HG02970 (cell line): ENCODE measurements around the gene RIOX2.

ENCODE experiments used
- ATAC-seq: cut with Tn5 transposase; IDR thresholded peaks from one replicate; pipeline ENCODE4 v1.9.1; 2021; ENCODE audit warnings: mild to moderate bottlenecking, moderate library complexity, moderate number of reproducible peaks; ENCODE audit not compliant: unreplicated experiment, low FRiP score

Gene RIOX2

DNA sequence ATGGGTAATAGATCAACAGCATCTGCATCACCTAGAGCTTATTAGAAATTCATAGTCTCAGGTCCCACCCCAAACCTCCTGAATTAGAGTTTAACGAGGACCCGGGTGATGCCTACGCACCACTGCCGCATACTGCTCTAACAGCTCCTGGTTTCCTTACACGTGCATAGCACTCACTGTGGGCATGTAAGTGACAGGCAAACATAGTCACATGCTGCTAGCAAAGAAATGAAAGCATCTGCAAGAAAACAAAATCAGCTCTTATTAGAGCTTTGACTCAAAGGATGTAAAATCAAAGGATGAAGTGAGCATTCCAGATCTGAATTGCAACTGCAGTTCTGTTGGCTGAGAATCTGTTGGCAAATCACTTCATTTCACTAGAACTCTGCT is 19.1 kb upstream of the RIOX2 start:
- ATAC-seq, result no peak

DNA sequence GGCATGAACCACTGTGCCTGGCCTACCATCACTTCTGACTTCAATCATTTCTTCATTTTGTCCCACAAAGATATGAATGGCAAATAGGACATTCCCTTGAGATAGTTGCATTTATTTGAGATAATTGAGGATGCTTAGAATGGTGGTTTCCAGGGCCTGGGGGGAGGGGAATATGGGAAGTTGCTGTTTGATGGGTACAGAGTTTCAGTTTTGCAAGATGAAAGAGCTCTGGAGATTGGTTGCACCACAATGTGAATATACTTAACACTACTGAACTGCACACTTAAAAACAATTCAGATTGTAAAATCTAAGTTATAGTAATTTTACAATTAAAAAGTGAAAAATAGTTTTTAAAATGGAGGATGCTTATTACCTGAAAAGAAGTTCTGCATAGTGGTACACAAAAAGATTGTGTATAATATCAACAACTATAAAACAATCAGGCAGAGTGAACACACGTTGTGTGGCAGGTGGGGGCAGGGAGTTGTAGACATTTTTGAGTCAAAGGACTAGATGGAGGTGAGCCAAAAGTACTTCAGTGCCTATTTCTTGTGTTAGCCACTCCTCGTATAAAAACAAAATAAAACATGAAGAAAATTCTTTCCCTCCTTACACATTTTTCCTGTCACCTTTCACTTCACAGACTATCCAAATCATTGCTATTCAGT is 18.5 kb upstream of the RIOX2 start:
- no peak for ATAC-seq

DNA sequence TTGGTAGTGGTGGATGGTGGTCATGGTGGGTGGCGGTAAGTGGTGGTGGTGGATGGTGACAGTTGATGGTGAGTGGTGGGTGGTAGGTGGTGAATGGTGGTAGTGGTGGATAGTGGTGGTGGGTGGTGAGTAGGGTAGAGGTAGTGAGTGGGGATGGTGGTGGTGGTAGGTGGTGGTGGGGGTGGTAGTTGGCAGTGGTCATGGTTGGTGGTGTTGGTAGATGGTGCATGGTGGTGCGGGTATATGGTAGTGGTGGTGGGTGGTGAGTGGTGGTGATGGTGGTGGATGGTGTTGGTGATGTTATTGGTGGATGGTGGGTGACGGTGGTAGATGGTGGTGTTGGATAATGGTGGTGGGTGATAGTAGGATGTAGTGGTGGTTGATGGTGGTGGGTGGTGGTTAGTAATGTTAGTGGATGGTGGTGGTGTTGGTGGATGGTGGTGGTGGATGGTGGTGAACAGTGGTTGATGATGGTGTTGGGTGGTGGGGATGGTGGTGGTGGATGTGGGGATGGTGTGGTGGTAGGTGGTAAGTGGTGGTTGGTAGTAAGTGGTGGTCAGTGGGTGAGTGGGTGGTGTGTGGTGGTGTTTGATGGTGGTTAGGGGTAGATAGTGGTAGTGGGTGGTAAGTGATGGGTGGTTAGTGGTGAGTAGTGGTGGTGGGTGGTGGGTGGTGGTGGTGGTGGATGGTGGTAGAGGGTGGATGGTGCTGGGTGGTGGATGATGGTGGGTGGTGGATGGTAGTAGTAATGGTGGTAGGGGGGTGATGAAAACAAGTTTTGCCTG is 16.7 kb upstream of the RIOX2 start:
- ATAC-seq, result no peak

DNA sequence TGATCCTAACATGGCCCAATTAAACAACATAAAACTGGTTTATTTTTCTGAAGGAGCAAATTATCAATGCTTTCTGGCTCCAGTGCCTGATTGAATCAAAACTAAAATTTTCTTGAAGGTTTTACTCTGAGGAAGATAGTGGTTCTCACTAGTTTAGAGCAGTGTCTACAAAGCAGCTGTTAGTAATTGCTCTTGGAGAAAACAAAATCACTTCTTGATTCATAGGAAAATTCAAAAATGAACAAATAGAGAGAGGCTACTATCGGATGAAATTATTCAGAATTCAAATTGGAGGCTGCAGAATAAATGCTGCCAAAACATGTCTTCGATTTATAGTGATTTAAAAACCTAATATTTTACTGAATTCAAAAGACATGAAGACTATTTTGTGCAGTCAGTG is 15.1 kb upstream of the RIOX2 start:
- ATAC-seq, result no peak

DNA sequence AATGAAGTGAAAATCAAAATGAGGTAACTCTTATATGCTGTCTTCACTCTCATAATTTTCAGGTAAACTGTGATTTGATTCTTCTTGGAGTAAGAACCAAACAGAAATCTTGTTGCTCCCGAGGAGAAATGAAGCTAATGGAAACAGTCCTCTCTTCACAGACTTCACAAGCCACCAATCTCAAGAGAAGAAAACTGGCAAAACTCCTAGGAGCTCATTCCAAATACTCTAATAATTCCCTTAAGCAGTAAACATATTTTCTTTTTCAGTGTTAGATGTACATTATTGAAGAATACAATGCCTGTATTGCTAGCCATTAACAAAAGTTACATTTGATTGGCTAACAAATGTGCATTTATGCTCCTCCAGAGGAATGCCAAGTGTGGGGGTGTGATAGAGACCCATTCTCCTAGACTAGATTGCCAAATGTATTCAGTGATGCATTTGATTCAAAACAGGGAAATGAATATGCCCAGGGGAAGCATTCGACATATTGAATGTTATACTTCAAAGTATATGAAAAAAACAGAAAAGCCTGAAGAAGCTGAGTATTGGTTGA is 11.8 kb upstream of the RIOX2 start:
- no peak for ATAC-seq

DNA sequence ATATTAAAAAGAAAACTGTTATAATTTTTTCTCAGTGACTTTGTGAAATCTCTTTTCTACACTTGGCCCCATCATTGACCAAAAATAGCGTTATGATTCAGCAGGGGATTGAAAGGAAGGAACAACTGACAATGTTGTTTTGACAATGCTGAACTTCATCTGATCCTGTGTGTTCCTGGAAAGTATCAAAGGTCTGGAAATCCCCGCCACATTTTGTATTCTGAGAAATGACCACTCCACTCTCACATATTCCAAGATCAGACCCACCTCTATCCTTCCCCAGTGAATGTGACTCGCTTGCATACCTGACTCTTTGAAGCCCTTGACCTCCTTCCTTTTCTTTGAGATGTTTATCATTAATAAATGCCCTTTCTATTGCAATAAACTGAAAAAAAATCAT is 9.7 kb upstream of the RIOX2 start:
- no peak for ATAC-seq

DNA sequence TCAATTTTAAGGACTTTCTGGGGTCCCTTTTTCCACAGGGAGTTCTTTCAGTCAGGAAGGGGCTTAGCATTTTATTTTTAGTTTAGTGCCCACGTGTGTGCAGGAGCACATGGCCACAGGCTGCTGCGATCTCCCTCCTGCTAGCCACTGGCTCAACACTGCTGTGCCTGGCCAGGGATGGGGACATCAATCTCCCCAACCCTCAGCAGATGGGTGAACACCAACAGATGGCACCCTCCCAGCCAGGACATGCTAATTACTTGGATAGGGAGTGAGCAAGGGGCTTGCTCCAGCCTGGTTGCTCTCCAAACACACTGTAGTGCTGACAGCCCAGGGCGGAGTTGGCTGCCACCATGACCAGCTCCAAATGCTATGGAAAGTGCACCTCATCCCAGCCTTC is 7.4 kb upstream of the RIOX2 start:
- no peak for ATAC-seq

DNA sequence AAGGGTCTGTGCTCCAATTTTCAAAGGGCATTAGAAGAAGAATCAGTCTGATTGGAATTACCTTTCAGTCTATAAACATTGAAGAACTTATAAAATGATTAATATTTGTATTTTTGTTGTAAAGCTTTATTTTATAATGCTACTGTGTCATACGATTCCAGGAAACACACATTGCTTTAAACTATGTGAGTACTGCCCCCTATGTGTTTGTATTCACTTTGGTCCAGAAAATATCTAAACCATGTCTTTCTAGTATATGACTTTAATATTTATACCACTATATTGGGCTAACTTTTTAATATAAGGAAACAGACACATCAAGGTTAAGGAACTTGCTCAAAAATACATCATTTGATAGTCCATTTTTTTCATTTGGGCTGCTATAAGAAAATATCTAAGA is 3.2 kb upstream of the RIOX2 start:
- ATAC-seq, result no peak

DNA sequence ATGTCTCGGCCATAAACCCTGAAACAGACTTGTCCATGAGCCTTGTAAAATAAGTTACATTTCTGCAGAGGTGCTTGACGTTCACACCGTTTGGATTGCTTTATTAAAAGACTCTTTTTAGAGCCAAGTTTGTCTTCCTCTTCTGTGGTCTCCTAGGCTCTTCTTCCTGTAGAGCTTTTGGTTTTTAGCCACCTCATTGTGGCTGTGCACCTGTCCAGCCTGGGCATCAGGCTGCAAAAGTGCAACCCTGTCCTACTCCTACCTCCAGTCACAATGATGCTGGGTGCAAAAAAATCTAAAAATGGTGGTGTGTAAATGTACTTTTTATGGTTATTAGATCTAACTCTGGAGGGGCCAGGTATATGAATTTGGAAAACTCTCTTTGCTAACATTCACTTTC is 2.8 kb upstream of the RIOX2 start:
- ATAC-seq, result no peak

DNA sequence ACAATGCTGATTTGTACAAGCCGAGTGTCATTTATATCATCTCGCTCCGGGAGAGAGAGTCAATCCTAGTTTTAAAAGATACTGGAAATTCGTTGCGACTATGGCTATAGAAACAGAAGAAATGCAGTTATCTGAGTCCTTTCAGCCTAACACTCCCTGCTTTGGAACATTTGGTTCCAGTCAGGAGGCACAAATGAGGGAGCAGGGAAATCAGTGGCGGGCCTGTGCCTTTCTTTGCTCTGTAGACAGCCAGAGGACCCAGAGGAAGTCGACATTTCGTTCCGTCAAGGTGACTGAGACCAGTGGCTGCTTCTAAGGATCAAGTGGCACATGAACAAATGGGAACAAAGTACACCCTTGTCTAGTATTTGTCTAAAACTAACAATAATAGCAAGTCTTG is 745 bp upstream of the RIOX2 start:
- no peak for ATAC-seq

DNA sequence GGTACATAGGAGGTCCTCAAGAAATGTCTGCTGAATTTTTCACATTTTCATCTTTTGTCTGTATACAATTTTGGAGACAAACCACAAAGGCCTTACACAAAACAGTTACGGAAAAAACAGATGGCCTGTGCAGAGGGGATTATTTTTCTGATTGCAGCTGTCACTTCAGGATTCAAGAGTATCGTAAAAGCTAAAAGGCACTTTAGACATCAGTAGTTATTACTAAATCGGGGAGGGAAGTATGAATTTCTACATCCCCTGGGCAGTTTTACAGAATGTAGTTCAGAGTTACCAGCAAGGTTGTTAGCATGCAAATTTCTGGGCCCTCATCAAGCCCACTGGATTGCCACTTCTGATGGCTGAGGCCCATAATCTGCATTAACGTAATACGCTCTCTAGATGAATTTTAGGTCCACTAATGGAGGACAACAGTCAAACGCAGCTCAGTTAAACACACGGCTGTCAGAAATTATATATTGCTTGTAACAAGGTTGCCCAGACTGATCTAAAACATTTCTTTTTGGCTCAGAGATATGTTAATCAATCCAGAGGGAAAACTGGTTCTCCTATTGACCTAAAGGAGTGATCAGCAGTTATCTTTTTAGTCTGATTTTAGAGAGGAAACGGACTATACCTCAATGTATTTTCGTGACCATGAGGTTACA is 1.1 kb downstream of the RIOX2 start:
- no peak for ATAC-seq

DNA sequence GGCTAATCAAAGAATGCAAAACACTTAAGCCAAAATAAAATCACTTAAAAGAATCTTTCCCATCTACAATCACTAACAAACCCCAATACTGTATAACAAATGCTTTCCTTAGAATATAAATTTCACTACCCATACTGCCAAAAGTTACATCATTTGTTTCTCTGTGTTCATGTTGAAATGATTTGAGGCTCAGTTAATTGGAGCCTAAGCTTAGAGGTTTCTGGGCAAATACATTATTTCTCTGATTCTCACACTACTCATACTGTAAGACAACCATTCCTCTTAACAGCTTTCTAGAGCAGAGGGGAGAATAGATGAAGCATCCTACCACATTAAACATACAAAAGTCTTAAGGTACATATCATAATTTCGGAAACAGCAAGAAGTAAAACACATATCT is 2.1 kb downstream of the RIOX2 start:
- no peak for ATAC-seq

DNA sequence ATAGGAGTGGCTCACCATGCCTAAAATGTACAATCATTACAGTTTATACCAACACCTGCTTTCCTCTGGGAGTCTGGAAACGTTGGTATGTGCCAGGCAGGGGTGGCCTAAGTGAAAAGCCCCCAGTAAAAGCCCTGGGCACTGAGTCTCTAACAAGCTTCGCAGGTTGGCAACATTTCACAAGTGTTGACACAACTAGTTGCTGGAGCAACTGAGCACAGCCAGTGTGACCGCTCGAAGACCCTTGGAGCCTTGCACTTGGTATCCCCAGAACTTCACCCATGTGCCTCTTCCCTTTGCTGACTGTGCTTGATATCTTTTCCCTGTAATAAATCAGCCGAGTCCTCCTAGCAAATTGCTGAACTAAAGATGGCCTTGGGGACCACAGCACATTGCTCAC is 2.7 kb downstream of the RIOX2 start:
- ATAC-seq, result no peak

DNA sequence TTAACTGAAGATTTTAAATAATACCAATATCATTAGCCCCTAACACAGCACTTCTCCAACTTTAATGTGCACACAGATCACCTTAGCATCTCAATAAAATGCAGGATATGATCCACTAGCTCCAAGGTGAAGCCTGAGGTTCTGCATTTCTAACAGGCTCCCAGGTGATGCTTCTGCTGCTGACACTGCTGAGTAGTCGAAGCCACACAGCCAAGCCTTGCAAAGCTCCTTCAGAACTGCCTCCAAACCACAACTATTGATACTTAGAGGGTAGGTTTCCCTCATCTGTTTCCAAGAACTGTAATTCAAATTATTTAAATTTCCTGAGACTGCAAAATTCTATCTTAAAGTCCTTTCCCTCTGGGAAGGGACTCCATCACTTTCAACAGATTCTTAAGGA is 3.9 kb downstream of the RIOX2 start:
- ATAC-seq, result no peak

DNA sequence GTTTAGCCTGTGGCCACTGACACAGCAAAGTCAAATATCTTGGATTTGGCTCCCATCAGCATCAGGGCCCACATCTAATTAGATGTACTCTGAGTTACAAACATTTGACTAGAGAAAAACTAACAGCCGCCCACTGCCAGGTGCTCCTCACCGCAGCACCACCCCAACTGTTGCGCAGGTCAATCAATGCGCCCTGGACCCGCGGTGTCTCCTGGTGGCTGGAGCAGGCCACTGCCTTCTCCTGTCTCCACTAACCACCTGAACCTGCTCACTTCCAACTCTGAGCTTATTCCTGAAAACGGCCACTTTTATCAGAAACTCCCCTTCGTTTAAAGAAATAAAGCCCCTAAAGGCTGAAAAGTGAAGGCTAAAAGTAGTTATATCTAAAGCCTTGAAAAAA is 4.3 kb downstream of the RIOX2 start:
- ATAC-seq, result no peak

DNA sequence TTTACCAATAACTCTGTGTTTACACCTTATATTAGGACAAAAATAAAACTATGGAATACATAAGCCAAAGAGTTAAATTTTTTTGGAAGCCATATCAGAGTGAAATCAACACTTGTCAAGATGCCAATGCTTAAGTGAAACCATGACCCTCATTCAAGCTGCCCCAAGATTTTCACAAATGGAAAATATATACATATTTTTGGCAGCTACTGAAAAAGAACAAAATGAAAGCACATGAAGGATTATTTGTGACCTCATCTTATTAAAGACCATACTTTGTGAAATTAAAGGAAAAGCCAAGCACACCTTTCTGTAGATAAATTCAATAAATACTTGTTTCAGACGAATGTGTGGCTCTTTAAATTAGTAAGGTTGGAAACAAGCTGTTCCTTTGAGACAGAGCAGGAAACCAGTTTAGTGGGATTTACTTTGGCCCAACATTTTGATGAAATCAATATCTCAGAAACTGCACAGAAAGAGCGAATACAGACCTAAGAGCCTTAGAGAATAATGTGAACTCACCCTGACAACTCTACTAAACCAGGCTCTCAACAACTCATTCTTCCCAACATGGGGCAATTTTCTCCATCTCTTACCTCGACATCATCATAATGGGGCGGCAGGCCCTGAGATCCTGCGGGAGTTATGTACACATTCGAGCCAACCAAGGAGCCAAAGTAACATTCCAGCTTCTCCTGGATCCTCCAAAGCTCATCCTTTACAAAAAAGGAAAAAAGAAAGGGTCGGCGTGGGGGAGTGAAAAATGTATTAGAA is 11.1 kb downstream of the RIOX2 start:
- ATAC-seq, result no peak

DNA sequence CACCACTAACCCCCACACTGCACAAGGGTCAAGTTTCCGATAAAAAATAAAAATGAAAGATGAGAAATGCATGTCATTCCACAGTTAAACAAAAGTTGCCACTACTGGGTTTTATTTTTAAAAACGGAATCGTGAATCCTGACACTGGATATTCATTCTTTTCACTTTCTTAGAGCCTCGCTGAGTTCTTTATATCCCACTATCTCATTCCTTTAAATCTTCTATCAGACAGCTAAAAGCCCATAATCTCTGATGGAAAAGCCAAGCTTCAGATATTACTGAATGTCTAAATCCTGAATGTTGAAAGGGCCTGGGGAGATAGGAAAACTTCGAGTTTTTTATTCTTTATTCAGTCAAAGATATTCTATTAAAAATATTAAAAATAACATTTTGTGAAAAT is 11.7 kb downstream of the RIOX2 start:
- no peak for ATAC-seq

DNA sequence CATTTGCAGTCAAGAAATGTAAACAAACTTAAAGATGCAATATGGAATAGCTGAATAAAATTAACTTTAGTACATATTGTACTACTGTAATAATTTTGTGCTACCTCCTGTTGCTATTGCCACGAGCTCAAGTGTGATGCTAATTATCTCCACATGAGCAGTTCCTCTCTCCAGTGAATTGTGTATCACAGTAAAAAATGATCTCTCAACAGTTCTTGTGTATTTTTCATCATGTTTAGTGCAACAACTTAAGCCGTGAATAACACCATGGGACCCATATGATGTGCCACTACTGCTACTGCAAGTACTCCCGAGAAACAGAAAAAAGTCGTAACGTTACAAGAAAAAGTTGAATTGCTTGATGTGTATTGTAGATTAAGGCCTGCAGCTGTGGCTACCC is 12.4 kb downstream of the RIOX2 start:
- no peak for ATAC-seq

DNA sequence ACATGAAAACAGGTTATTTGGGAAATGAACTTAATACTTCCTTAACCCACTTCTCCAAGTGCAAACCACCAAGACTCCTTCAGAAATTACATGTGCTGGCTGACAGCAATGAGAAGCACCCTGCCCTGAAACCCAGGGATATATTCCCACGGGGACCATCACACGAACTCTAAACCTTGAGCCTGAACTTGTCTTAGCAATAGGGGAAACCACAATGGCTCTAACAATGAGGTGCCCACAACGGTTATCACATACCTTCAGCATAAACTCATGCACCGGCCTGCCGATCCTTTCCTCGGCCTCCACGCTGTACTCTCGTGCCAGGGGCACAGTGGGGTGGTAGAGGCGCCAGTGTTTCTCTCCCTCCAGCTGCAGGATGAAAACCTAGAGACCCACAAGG is 13.4 kb downstream of the RIOX2 start:
- no peak for ATAC-seq

DNA sequence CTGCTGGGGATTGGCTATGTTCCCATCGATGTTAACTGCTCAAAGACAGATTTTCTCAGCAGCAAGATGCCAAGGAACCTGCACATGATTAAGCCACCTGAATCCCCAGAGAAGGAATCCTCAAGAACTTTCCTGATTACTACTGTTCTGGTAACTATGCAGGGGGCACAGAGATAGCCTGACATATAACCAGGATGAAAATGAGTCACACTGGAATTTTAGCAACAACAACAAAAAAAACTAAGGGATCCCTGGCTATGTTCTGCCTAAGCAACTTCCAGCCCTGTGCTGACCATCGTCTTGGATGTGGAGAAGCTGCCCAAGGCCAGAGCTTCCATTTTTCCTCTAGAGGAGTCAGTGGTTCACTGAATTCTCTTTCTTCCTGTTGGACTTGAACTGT is 13.8 kb downstream of the RIOX2 start:
- ATAC-seq, result no peak
